ENCODE results near the gene CDK19. TPM values are rescaled to one million over a fixed set of nuclear protein-coding genes. Genes with fewer than 3 reads are reported as not detected.

CDK19 gene
- total and polyA plus RNA-seq, 10 of the 15 experiments (the other 5 are each of a cell fraction or from before 2014, with no cell fraction given): 4.6 to 21.4 (median 12.4) TPM

GRCh38 chr6:110856296-110856695 lies 41.0 kb upstream of the CDK19 start (continued):
- TF ChIP-seq NKRF (conservative IDR thresholded peaks at IDR 0.05): no peak
- TF ChIP-seq BCLAF1 (IDR thresholded peaks at IDR 0.05): no peak

DNA sequence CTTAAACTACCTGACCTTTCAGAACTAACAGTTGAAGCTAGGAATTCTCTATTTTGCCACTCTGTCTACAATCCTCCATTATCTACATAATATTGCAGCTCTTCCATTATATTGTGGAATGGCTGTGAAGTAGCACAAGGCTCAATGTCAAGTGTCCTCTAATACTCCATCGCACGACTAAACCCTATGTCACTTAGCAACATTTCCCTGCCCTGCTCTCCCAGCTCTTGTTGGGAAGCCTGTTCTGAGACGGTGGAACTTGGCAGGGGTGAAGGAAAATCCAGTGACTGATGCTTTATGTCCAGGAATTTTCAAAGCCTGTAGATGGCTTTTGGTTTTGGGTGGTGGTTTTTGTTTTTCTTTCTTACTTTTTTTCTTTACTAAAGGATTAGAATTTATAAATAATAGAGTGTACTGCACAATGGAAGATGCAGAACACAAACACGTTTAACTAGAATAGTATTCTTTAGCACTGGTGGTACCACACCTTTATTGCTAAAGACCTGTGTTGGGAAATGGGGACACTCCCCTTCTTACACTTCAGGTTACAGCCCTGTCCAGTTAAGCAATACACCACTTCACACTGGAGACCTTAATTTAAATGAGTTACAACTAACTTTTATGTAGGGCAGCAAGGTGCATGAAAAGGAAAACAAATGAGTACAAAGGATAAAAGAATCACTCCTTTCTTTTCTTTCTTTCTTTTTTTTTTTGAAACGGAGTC lies 38.6 kb upstream of the CDK19 start:
- Histone ChIP-seq H4K20me1 (ENCODE audit: control insufficient read depth, insufficient read depth) (no peaks in the 10 kb centered on the region), H3K9ac (ENCODE audit: control insufficient read depth, insufficient read depth, low read length) (no peak overlapping the region), H3K4me2 (ENCODE audit: control insufficient read depth, insufficient read depth) (no peak overlapping the region), H2AFZ (ENCODE audit: control insufficient read depth, low read depth, low read length) (no peak overlapping the region), H3K27me3 (replicated peaks in 1 of 2; ENCODE audit: control insufficient read depth in 2 of 2, insufficient read depth in 2 of 2, low read length in 1 of 2) (no peaks in the 10 kb centered on the region), H3K36me3 (ENCODE audit: control insufficient read depth in 2 of 2, insufficient read depth in 2 of 2, low read length in 1 of 2) (no peaks in the 10 kb centered on the region), H3K9me3 (replicated peaks; ENCODE audit: control insufficient read depth, insufficient read depth, low read length) (no peaks in the 10 kb centered on the region; the same call in 2 of the 3 replicates), H3K79me2 (ENCODE audit: control insufficient read depth, insufficient read depth, low read length) (no peaks in the 10 kb centered on the region), H3K4me3 (no peak overlapping the region), H3K27ac (ENCODE audit: control insufficient read depth, insufficient read depth) (no peak overlapping the region), H3K4me1 (ENCODE audit: control insufficient read depth, insufficient read depth, low read length) (no peaks in the 10 kb centered on the region)
- RAD21 ChIA-PET (ENCODE audit: unreplicated experiment): no interaction called here
- 63% methylated on average over 4 of the region's 5 CpGs for WGBS (ENCODE audit: insufficient coverage, insufficient replicate concordance, low lambda C conversion rate, missing lambda C conversion rate)
- DNase-seq (ENCODE audit: low read depth, low spot score) (no peak), ATAC-seq (no peak), FAIRE-seq (no peak)
- POLR2A ChIA-PET: no interaction called here
- in situ Hi-C loops (cut with MboI) (no loop called here), intact Hi-C loops (cut with micrococcal nuclease; ENCODE audit: unreplicated experiment) (no loop called here)
- CTCF ChIA-PET: interaction anchor here (0.6 kb wide), 2 partner anchors 24 to 1936 kb away, joined by 3 read pairs; no protein-coding TSS in a partner anchor
- SMC1A ChIA-PET (ENCODE audit: uncharacterized antibody, unreplicated experiment): no interaction called here
- BruUV-seq (replicated peaks): no TSS peak
- TF ChIP-seq, protein P1, sequence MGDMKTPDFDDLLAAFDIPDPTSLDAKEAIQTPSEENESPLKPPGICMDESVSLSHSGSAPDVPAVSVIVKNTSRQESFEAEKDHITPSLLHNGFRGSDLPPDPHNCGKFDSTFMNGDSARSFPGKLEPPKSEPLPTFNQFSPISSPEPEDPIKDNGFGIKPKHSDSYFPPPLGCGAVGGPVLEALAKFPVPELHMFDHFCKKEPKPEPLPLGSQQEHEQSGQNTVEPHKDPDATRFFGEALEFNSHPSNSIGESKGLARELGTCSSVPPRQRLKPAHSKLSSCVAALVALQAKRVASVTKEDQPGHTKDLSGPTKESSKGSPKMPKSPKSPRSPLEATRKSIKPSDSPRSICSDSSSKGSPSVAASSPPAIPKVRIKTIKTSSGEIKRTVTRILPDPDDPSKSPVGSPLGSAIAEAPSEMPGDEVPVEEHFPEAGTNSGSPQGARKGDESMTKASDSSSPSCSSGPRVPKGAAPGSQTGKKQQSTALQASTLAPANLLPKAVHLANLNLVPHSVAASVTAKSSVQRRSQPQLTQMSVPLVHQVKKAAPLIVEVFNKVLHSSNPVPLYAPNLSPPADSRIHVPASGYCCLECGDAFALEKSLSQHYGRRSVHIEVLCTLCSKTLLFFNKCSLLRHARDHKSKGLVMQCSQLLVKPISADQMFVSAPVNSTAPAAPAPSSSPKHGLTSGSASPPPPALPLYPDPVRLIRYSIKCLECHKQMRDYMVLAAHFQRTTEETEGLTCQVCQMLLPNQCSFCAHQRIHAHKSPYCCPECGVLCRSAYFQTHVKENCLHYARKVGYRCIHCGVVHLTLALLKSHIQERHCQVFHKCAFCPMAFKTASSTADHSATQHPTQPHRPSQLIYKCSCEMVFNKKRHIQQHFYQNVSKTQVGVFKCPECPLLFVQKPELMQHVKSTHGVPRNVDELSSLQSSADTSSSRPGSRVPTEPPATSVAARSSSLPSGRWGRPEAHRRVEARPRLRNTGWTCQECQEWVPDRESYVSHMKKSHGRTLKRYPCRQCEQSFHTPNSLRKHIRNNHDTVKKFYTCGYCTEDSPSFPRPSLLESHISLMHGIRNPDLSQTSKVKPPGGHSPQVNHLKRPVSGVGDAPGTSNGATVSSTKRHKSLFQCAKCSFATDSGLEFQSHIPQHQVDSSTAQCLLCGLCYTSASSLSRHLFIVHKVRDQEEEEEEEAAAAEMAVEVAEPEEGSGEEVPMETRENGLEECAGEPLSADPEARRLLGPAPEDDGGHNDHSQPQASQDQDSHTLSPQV (IDR thresholded peaks at IDR 0.05): no peak
- TF ChIP-seq, protein P2, sequence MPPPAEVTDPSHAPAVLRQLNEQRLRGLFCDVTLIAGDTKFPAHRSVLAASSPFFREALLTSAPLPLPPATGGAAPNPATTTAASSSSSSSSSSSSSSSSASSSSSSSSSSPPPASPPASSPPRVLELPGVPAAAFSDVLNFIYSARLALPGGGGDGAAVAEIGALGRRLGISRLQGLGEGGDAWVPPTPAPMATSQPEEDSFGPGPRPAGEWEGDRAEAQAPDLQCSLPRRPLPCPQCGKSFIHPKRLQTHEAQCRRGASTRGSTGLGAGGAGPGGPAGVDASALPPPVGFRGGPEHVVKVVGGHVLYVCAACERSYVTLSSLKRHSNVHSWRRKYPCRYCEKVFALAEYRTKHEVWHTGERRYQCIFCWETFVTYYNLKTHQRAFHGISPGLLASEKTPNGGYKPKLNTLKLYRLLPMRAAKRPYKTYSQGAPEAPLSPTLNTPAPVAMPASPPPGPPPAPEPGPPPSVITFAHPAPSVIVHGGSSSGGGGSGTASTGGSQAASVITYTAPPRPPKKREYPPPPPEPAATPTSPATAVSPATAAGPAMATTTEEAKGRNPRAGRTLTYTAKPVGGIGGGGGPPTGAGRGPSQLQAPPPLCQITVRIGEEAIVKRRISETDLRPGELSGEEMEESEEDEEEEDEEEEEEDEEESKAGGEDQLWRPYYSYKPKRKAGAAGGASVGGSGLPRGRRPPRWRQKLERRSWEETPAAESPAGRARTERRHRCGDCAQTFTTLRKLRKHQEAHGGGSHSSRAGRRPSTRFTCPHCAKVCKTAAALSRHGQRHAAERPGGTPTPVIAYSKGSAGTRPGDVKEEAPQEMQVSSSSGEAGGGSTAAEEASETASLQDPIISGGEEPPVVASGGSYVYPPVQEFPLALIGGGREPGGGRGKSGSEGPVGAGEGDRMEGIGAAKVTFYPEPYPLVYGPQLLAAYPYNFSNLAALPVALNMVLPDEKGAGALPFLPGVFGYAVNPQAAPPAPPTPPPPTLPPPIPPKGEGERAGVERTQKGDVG (CRISPR knock-in tag; IDR thresholded peaks at IDR 0.05): no peak
- no peak for TF ChIP-seq SREBF1 (IDR thresholded peaks at IDR 0.05; ENCODE audit: low read length)
- no peak for TF ChIP-seq HDAC2 (IDR thresholded peaks at IDR 0.05)
- no peak for TF ChIP-seq SP1 (IDR thresholded peaks at IDR 0.05; ENCODE audit: low read depth, low read length)
- TF ChIP-seq SRF (IDR thresholded peaks at IDR 0.05; ENCODE audit: low read depth in 2 of 2, low read length in 2 of 2): no peak
- no peak for TF ChIP-seq PML (IDR thresholded peaks at IDR 0.05; ENCODE audit: low read length)
- TF ChIP-seq RFX5 (IDR thresholded peaks at IDR 0.05; ENCODE audit: low read depth, low read length): no peak

Data from GM12878 (cell line).